ENCODE data around the gene DNLZ.
"Not testable (repeated sequence)": the region's sequence is repeated elsewhere in the genome, so short reads cannot be mapped to it uniquely, and the experiment has no call there.

The DNLZ gene

DNA sequence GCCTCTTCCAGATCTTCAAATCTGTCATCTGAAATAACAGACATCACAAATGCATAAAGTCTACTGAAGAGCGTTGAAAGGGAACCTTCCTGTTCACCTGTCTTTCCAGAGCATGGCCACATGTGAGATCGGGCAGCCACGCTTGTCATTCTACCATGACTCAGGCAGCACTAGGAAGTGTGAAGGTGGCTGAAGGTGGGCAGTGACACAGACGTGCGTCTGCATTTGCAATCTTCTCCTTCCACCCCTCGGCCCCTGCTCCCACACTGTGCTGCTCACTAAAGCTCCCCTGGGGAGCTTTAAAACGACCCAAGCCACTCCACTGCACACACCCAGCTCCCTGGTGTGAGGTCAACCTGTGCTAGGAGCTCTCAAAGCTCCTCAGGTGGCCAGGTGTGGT lies 44.4 kb upstream of the DNLZ start:
- no peak for DNase-seq
- Histone ChIP-seq H3K4ac (ENCODE audit: low read depth, low read length) (no peak overlapping the region), H3K9ac (ENCODE audit: low read length) (no peak overlapping the region), H3K4me2 (ENCODE audit: low read length) (no peak overlapping the region), H3K23ac (ENCODE audit: low read length) (no peak overlapping the region), H3K79me1 (ENCODE audit: low read length) (peaks cover 22% of the 10 kb centered on the region), H3K36me3 (ENCODE audit: control insufficient read depth, insufficient read depth, low read length) (peaks cover 5% of the 10 kb centered on the region), H3K56ac (ENCODE audit: low read length) (no peak overlapping the region), H2AK5ac (ENCODE audit: low read length) (no peak overlapping the region), H4K8ac (ENCODE audit: low read depth, low read length) (no peak overlapping the region), H3K4me3 (ENCODE audit: low read length) (no peak overlapping the region), H2BK120ac (ENCODE audit: low read depth, low read length) (no peak overlapping the region), H4K5ac (ENCODE audit: low read length) (no peak overlapping the region), H3K27me3 (ENCODE audit: insufficient read depth, low read length, poor library complexity) (no peaks in the 10 kb centered on the region), H3K27ac (ENCODE audit: low read depth, low read length) (no peak overlapping the region), H2BK15ac (replicated peaks; ENCODE audit: low read depth) (no peak overlapping the region), H3K4me1 (ENCODE audit: control insufficient read depth, low read depth, low read length) (peaks cover 5% of the 10 kb centered on the region), H3K18ac (ENCODE audit: low read length) (no peak overlapping the region), H3K79me2 (ENCODE audit: control insufficient read depth, insufficient read depth, low read length) (peaks cover 34% of the 10 kb centered on the region), H2BK5ac (ENCODE audit: low read length) (no peak overlapping the region)
- no CpG with 5 or more reads among the region's 7 CpGs for WGBS (ENCODE audit: extremely low coverage, insufficient coverage, low lambda C conversion rate)

DNA sequence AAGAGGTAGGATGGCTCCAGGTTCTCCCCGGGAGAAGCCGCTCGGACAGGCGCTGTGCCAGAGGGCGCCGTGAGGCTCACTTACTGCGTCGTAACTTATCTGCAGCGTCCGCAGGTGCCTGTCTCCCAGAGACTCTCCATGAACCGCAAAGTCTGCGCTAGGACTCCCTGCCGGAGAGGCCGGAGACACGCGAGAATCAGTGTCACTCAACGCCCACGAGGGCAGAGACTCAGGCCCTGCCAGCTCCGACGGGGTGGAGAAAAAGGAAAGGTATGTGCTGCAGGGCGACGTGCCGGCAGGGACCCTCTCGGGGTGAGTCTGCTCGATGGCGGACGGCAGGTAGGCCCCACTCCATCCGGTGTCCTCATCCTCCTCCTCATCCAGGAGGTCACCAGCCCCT lies 43.5 kb upstream of the DNLZ start:
- not testable (repeated sequence) for H2BK15ac ChIP-seq (replicated peaks; ENCODE audit: low read depth); H3K36me3 ChIP-seq (ENCODE audit: control insufficient read depth, insufficient read depth, low read length); DNase-seq; H3K4me2 ChIP-seq (ENCODE audit: low read length); H3K27ac ChIP-seq (ENCODE audit: low read depth, low read length); H3K4ac ChIP-seq (ENCODE audit: low read depth, low read length); H3K23ac ChIP-seq (ENCODE audit: low read length); H4K5ac ChIP-seq (ENCODE audit: low read length); H3K18ac ChIP-seq (ENCODE audit: low read length); H3K9ac ChIP-seq (ENCODE audit: low read length); H2BK5ac ChIP-seq (ENCODE audit: low read length); H3K4me1 ChIP-seq (ENCODE audit: control insufficient read depth, low read depth, low read length); H3K27me3 ChIP-seq (ENCODE audit: insufficient read depth, low read length, poor library complexity); H2AK5ac ChIP-seq (ENCODE audit: low read length); H3K4me3 ChIP-seq (ENCODE audit: low read length); H2BK120ac ChIP-seq (ENCODE audit: low read depth, low read length); H4K8ac ChIP-seq (ENCODE audit: low read depth, low read length); H3K56ac ChIP-seq (ENCODE audit: low read length)
- WGBS (ENCODE audit: extremely low coverage, insufficient coverage, low lambda C conversion rate): no CpG with 5 or more reads among the region's 28 CpGs
- peaks cover 19% of the 10 kb centered on the region for H3K79me1 ChIP-seq (ENCODE audit: low read length)
- peaks cover 29% of the 10 kb centered on the region for H3K79me2 ChIP-seq (ENCODE audit: control insufficient read depth, insufficient read depth, low read length)

DNA sequence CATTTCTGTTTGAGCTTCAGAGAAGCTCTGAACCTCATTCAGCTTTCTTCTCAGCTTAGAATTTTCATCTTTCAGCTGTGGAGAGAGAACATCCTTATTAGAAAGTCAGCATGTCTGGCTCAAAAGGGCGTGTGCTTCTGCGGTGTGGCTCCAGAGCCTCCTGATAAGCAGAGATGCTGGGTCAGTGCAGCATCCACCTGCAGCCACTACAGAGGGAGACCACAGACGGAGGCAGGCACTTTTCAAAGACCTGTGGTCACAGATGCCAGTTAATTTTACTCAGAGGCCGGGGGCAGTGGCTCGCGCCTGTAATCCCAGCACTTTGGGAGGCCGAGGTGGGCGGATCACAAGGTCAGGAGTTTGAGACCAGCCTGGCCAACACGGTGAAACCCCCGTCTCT lies 42.4 kb upstream of the DNLZ start:
- H3K23ac ChIP-seq (ENCODE audit: low read length); H3K4ac ChIP-seq (ENCODE audit: low read depth, low read length); H3K56ac ChIP-seq (ENCODE audit: low read length); H2BK5ac ChIP-seq (ENCODE audit: low read length); H4K5ac ChIP-seq (ENCODE audit: low read length); H3K18ac ChIP-seq (ENCODE audit: low read length); H3K4me1 ChIP-seq (ENCODE audit: control insufficient read depth, low read depth, low read length); H3K4me2 ChIP-seq (ENCODE audit: low read length); H2BK120ac ChIP-seq (ENCODE audit: low read depth, low read length); H2AK5ac ChIP-seq (ENCODE audit: low read length); H3K9ac ChIP-seq (ENCODE audit: low read length); H3K27me3 ChIP-seq (ENCODE audit: insufficient read depth, low read length, poor library complexity); DNase-seq; H2BK15ac ChIP-seq (replicated peaks; ENCODE audit: low read depth); H3K27ac ChIP-seq (ENCODE audit: low read depth, low read length); H4K8ac ChIP-seq (ENCODE audit: low read depth, low read length); H3K36me3 ChIP-seq (ENCODE audit: control insufficient read depth, insufficient read depth, low read length); H3K4me3 ChIP-seq (ENCODE audit: low read length): not testable (repeated sequence)
- peaks cover 11% of the 10 kb centered on the region for H3K79me1 ChIP-seq (ENCODE audit: low read length)
- peaks cover 18% of the 10 kb centered on the region for H3K79me2 ChIP-seq (ENCODE audit: control insufficient read depth, insufficient read depth, low read length)
- WGBS (ENCODE audit: extremely low coverage, insufficient coverage, low lambda C conversion rate): no CpG with 5 or more reads among the region's 10 CpGs

DNA sequence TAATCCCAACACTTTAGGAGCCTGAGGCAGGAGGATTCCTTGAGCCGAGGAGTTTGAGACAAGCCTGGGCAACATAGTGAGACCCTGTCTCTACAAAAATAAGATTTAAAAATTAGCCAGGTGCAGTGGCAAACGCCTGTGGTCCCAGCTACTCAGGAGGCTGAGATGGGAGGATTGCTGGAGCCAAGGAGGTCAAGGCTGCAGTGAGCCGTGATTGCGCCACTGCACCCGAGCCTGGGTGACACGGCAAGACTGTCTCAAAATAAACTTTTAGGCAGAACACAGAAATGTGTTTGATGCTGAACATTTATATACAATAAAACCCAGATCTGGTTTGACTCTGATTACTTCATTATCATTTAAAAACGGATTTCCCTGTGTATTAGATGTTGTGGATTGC lies 41.9 kb upstream of the DNLZ start:
- H4K8ac ChIP-seq (ENCODE audit: low read depth, low read length): no peak overlapping the region
- H3K79me1 ChIP-seq (ENCODE audit: low read length): peaks cover 11% of the 10 kb centered on the region
- no peaks in the 10 kb centered on the region for H3K4me1 ChIP-seq (ENCODE audit: control insufficient read depth, low read depth, low read length)
- no peak overlapping the region for H3K4ac ChIP-seq (ENCODE audit: low read depth, low read length)
- no CpG with 5 or more reads among the region's 7 CpGs for WGBS (ENCODE audit: extremely low coverage, insufficient coverage, low lambda C conversion rate)
- peaks cover 8% of the 10 kb centered on the region for H3K36me3 ChIP-seq (ENCODE audit: control insufficient read depth, insufficient read depth, low read length)
- no peak overlapping the region for H2BK5ac ChIP-seq (ENCODE audit: low read length)
- H4K5ac ChIP-seq (ENCODE audit: low read length): no peak overlapping the region
- no peak overlapping the region for H3K27ac ChIP-seq (ENCODE audit: low read depth, low read length)
- no peak overlapping the region for H2AK5ac ChIP-seq (ENCODE audit: low read length)
- H3K18ac ChIP-seq (ENCODE audit: low read length): no peak overlapping the region
- H3K56ac ChIP-seq (ENCODE audit: low read length): no peak overlapping the region
- H3K4me2 ChIP-seq (ENCODE audit: low read length): no peak overlapping the region
- no peak overlapping the region for H2BK120ac ChIP-seq (ENCODE audit: low read depth, low read length)
- peaks cover 14% of the 10 kb centered on the region for H3K79me2 ChIP-seq (ENCODE audit: control insufficient read depth, insufficient read depth, low read length)
- DNase-seq: no peak
- H3K27me3 ChIP-seq (ENCODE audit: insufficient read depth, low read length, poor library complexity): no peaks in the 10 kb centered on the region
- H3K4me3 ChIP-seq (ENCODE audit: low read length): no peak overlapping the region
- no peak overlapping the region for H3K9ac ChIP-seq (ENCODE audit: low read length)
- H2BK15ac ChIP-seq (replicated peaks; ENCODE audit: low read depth): no peak overlapping the region
- H3K23ac ChIP-seq (ENCODE audit: low read length): no peak overlapping the region

DNA sequence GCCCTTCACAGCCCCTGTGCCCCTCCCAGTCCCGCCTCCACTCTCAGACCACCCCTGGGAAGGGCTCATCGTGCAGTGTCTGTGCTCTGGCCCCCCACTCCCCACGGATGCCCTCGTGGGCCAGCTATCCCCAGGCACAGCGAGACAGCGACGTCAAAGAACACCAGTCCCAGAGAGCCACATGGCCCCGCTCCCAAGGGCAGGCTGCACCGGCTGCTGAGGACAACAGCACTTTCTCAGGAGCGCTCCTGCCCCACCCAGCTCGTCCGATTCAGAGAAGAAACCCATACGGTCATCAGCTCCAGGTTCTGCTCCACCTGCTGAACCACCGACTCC lies 41.2 kb upstream of the DNLZ start:
- no CpG with 5 or more reads among the region's 14 CpGs for WGBS (ENCODE audit: extremely low coverage, insufficient coverage, low lambda C conversion rate)
- no peak overlapping the region for H2BK15ac ChIP-seq (replicated peaks; ENCODE audit: low read depth)
- H3K4me1 ChIP-seq (ENCODE audit: control insufficient read depth, low read depth, low read length): no peaks in the 10 kb centered on the region
- H3K18ac ChIP-seq (ENCODE audit: low read length): no peak overlapping the region
- no peak overlapping the region for H3K27ac ChIP-seq (ENCODE audit: low read depth, low read length)
- H2AK5ac ChIP-seq (ENCODE audit: low read length): no peak overlapping the region
- no peak overlapping the region for H3K56ac ChIP-seq (ENCODE audit: low read length)
- no peak overlapping the region for H2BK5ac ChIP-seq (ENCODE audit: low read length)
- H4K5ac ChIP-seq (ENCODE audit: low read length): no peak overlapping the region
- peaks cover 8% of the 10 kb centered on the region for H3K36me3 ChIP-seq (ENCODE audit: control insufficient read depth, insufficient read depth, low read length)
- H3K79me1 ChIP-seq (ENCODE audit: low read length): peaks cover 10% of the 10 kb centered on the region
- no peak overlapping the region for H3K23ac ChIP-seq (ENCODE audit: low read length)
- peaks cover 12% of the 10 kb centered on the region for H3K79me2 ChIP-seq (ENCODE audit: control insufficient read depth, insufficient read depth, low read length)
- H3K9ac ChIP-seq (ENCODE audit: low read length): no peak overlapping the region
- no peak overlapping the region for H3K4ac ChIP-seq (ENCODE audit: low read depth, low read length)
- H3K27me3 ChIP-seq (ENCODE audit: insufficient read depth, low read length, poor library complexity): no peaks in the 10 kb centered on the region
- H3K4me2 ChIP-seq (ENCODE audit: low read length): no peak overlapping the region
- H2BK120ac ChIP-seq (ENCODE audit: low read depth, low read length): no peak overlapping the region
- no peak for DNase-seq
- no peak overlapping the region for H4K8ac ChIP-seq (ENCODE audit: low read depth, low read length)
- H3K4me3 ChIP-seq (ENCODE audit: low read length): no peak overlapping the region

DNA sequence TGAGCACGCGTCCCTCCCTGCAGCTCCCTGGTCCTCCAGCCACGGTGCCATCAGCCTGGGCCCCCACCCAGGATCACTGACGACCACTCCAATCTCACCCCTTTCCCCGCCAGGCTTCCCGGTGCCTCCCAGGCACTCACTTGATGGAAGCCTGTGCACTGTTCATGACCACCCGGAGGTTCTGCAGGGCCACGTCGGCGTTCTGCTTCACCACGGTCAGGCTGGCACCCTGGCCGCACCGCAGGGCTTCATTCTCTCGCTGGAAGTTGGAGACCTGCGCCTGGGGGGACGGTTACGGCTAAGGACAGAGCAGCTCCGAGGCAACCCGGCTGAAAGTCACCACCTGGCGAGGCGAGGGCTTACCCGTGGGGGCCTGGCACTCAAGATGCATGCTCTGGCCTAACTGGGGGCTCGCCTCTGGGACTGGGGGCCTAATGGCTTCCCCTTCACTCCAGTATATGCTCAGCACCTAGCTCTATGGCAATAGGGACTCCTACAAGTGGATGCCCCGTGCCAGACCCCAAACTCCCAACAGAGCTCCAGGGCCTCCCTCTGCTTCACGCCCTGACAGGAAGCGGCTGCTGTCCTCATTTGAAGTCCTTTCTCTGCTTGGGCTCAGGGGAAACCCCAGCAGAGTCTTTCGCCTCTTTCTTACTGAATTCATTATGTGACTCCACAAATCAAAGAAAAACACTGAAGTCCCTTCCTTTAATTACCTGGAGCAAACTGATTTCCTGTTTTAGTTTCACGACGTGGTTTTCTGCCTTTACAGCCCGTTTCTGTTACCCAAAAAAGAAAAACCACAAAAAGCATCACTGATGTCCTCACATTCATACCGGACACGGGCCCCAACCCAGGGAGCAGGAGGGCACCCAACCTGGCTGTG lies 40.6 kb upstream of the DNLZ start:
- no peak overlapping the region for H2BK120ac ChIP-seq (ENCODE audit: low read depth, low read length)
- no peak overlapping the region for H3K4ac ChIP-seq (ENCODE audit: low read depth, low read length)
- no peak overlapping the region for H3K9ac ChIP-seq (ENCODE audit: low read length)
- no peak overlapping the region for H3K4me2 ChIP-seq (ENCODE audit: low read length)
- H4K8ac ChIP-seq (ENCODE audit: low read depth, low read length): no peak overlapping the region
- no peak overlapping the region for H4K5ac ChIP-seq (ENCODE audit: low read length)
- no peak overlapping the region for H3K23ac ChIP-seq (ENCODE audit: low read length)
- peaks cover 13% of the 10 kb centered on the region for H3K79me2 ChIP-seq (ENCODE audit: control insufficient read depth, insufficient read depth, low read length)
- H3K4me1 ChIP-seq (ENCODE audit: control insufficient read depth, low read depth, low read length): no peaks in the 10 kb centered on the region
- H3K79me1 ChIP-seq (ENCODE audit: low read length): peaks cover 11% of the 10 kb centered on the region
- no peaks in the 10 kb centered on the region for H3K27me3 ChIP-seq (ENCODE audit: insufficient read depth, low read length, poor library complexity)
- no peak overlapping the region for H2BK5ac ChIP-seq (ENCODE audit: low read length)
- H3K18ac ChIP-seq (ENCODE audit: low read length): no peak overlapping the region
- H3K4me3 ChIP-seq (ENCODE audit: low read length): no peak overlapping the region
- peaks cover 8% of the 10 kb centered on the region for H3K36me3 ChIP-seq (ENCODE audit: control insufficient read depth, insufficient read depth, low read length)
- no peak overlapping the region for H3K27ac ChIP-seq (ENCODE audit: low read depth, low read length)
- H2AK5ac ChIP-seq (ENCODE audit: low read length): no peak overlapping the region
- no peak overlapping the region for H3K56ac ChIP-seq (ENCODE audit: low read length)
- WGBS (ENCODE audit: extremely low coverage, insufficient coverage, low lambda C conversion rate): no CpG with 5 or more reads among the region's 32 CpGs
- DNase-seq: no peak
- H2BK15ac ChIP-seq (replicated peaks; ENCODE audit: low read depth): no peak overlapping the region

All from mesendoderm (in vitro differentiated cells).